Trophoblast cell (in vitro differentiated cells and primary cell): ENCODE results near the gene RBMS1.

Experiments used
- DNase-seq, 2 donors: peaks; one replicate each; pipeline ENCODE4 v3.0.0-alpha.2; 2016
- H2AFZ ChIP-seq: 2 replicates; pipeline ENCODE4 v1.6.1; 2013; ENCODE audit warnings: low read length, moderate library complexity, mild to moderate bottlenecking; ENCODE audit not compliant: insufficient read depth, poor library complexity
- H2AK5ac ChIP-seq: 2 replicates; pipeline ENCODE4 v1.6.1; 2013; ENCODE audit warnings: mild to moderate bottlenecking, low read length
- H2BK120ac ChIP-seq: 2 replicates; pipeline ENCODE4 v1.6.1; 2013; ENCODE audit warnings: low read length, mild to moderate bottlenecking, moderate library complexity; ENCODE audit not compliant: insufficient read depth, poor library complexity
- H2BK12ac ChIP-seq: 2 replicates; pipeline ENCODE4 v1.6.1; 2013; ENCODE audit warnings: mild to moderate bottlenecking, low read length, moderate library complexity
- H2BK5ac ChIP-seq: 2 replicates; pipeline ENCODE4 v1.6.1; 2013; ENCODE audit warnings: low read length, low read depth, moderate library complexity, mild to moderate bottlenecking; ENCODE audit not compliant: poor library complexity
- H3K14ac ChIP-seq: 2 replicates; pipeline ENCODE4 v1.6.1; 2013; ENCODE audit warnings: mild to moderate bottlenecking, low read length
- H3K18ac ChIP-seq: 2 replicates; pipeline ENCODE4 v1.6.1; 2013; ENCODE audit warnings: mild to moderate bottlenecking, low read length
- H3K23ac ChIP-seq: 2 replicates; pipeline ENCODE4 v1.6.1; 2013; ENCODE audit warnings: low read length
- H3K27ac ChIP-seq: 2 replicates; pipeline ENCODE4 v1.5.1; 2013; ENCODE audit warnings: low read depth, mild to moderate bottlenecking, inconsistent platforms, low read length, moderate library complexity
- H3K27me3 ChIP-seq: 2 replicates; pipeline ENCODE4 v1.6.1; 2013; ENCODE audit warnings: inconsistent platforms, mild to moderate bottlenecking, low read length, moderate library complexity; ENCODE audit not compliant: insufficient read depth
- H3K36me3 ChIP-seq, 2 experiments: 1 replicate in 1 of 2; 2 replicates in 1 of 2; pipeline ENCODE4 v1.6.1; 2013; ENCODE audit warnings: low read length in 2 of 2, mild to moderate bottlenecking in 2 of 2, moderate library complexity in 1 of 2; ENCODE audit not compliant: insufficient read depth in 2 of 2, control insufficient read depth in 1 of 2
- H3K4ac ChIP-seq: 2 replicates; pipeline ENCODE4 v1.6.1; 2013; ENCODE audit warnings: low read depth, mild to moderate bottlenecking, low read length, moderate library complexity
- H3K4me1 ChIP-seq, 2 experiments: 1 replicate in 1 of 2; 2 replicates in 1 of 2; pipeline ENCODE4 v1.6.1; 2013; ENCODE audit warnings: low read length in 2 of 2, mild to moderate bottlenecking in 2 of 2, moderate library complexity in 1 of 2; ENCODE audit not compliant: insufficient read depth in 2 of 2, control insufficient read depth in 1 of 2
- H3K4me2 ChIP-seq: 2 replicates; pipeline ENCODE4 v1.6.1; 2013; ENCODE audit warnings: inconsistent platforms, mild to moderate bottlenecking, low read length, moderate library complexity
- H3K4me3 ChIP-seq: 2 replicates; pipeline ENCODE4 v1.5.1; 2013; ENCODE audit warnings: mild to moderate bottlenecking, low read depth, low read length, inconsistent platforms
- H3K79me1 ChIP-seq: one replicate; pipeline ENCODE4 v1.6.1; 2013; ENCODE audit warnings: low read length
- H3K79me2 ChIP-seq: 2 replicates; pipeline ENCODE4 v1.6.1; 2013; ENCODE audit warnings: low read length, mild to moderate bottlenecking; ENCODE audit not compliant: control insufficient read depth, insufficient read depth, poor library complexity
- H3K9ac ChIP-seq: 2 replicates; pipeline ENCODE4 v1.6.1; 2013; ENCODE audit warnings: mild to moderate bottlenecking, low read length
- H3K9me3 ChIP-seq: 2 replicates; pipeline ENCODE4 v1.6.1; 2013; ENCODE audit warnings: low read depth, mild to moderate bottlenecking, control low read depth, inconsistent platforms, low read length; ENCODE audit not compliant: insufficient read depth
- H4K12ac ChIP-seq: 2 replicates; pipeline ENCODE4 v1.6.1; 2013; ENCODE audit warnings: low read depth, mild to moderate bottlenecking, low read length, moderate library complexity
- H4K8ac ChIP-seq: 2 replicates; pipeline ENCODE4 v1.6.1; 2013; ENCODE audit warnings: low read depth, mild to moderate bottlenecking, low read length, moderate library complexity
- H4K91ac ChIP-seq: one replicate; pipeline ENCODE4 v1.6.1; 2013; ENCODE audit warnings: low read depth, mild to moderate bottlenecking, low read length, moderate library complexity
- WGBS: extraction: QIAGEN DNeasy Blood & Tissue Kit; methylation state at CpG from one replicate; pipeline ENCODE4 v1.1.7; 2013; ENCODE audit warnings: missing lambda C conversion rate; ENCODE audit not compliant: insufficient read length, insufficient coverage; ENCODE audit errors: extremely low coverage; 5-methylcytosine and 5-hydroxymethylcytosine counted together

The RBMS1 gene

DNA sequence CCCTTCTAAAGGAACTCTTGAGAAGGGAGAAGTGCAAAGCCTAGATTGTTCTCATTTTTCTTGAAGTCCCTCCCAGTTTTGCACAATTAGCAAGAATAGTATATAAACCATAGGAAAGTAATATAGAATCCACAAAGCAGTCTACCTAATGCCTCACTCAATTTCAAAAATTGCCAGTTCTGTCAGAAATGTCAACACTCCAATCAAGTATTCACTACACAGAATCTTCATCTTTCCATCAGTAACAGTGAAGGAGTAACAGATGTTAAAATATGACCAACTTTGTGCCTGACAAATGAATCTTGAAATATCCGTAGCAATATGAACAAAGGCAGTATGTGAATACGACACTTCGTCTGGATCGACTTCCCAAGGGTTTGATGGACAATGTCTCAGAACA lies 56.3 kb downstream of the RBMS1 start:
- H3K27me3 ChIP-seq, result no peaks in the 10 kb centered on the region
- no peak overlapping the region for H3K9ac ChIP-seq

DNA sequence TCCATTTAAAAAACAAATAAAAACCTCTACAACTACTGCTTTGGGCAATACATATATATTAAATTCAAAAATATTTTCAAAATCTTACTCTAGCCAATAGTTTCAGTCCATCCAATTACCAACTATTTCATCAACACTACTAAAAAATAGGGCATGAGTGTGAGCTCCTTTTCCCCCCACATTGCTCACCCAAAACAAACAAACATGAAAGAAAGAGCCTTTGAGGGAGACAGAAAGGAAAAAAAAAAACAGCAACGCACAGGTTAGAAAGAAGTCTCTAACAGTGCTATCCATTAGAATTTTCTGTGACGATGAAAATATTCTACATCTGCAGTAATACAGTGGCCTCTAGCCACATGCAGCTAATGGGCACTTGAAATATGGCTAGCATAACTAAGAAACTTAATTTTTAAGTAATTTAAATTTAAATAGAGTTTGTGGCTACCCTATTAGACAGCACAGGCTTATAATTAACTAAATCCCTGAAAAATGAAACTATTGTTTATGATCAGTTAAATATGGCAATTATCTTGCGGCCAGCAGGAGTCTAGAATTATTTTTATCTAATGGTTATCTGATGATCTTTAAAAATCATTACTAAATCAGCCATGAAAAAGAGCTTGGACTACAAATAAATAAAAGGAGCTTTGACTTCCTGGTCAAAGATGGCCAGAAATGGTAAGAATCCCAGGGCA lies 59.2 kb downstream of the RBMS1 start:
- no peak overlapping the region for H4K12ac ChIP-seq
- H3K4me2 ChIP-seq, result no peak overlapping the region
- no peaks in the 10 kb centered on the region for H3K9me3 ChIP-seq
- H3K23ac ChIP-seq, result no peak overlapping the region
- no peaks in the 10 kb centered on the region for H3K4me1 ChIP-seq
- no peak overlapping the region for H3K9ac ChIP-seq
- H3K36me3 ChIP-seq, result peaks cover 9 to 13% of the 10 kb centered on the region in 2 experiments
- H4K91ac ChIP-seq, result no peak overlapping the region
- DNase-seq, result no peak
- H2BK5ac ChIP-seq, result no peak overlapping the region
- no peak overlapping the region for H2AK5ac ChIP-seq
- H3K79me1 ChIP-seq, result peaks cover 2% of the 10 kb centered on the region
- H4K8ac ChIP-seq, result no peak overlapping the region
- no peaks in the 10 kb centered on the region for H3K27me3 ChIP-seq
- H2BK120ac ChIP-seq, result no peak overlapping the region
- H2BK12ac ChIP-seq, result no peak overlapping the region
- no peak overlapping the region for H3K18ac ChIP-seq
- H3K4ac ChIP-seq, result peak overlapping the region; percentile 69
- H3K79me2 ChIP-seq, result no peaks in the 10 kb centered on the region
- WGBS, result no CpG with 5 or more reads among the region's 3 CpGs
- H3K14ac ChIP-seq, result no peak overlapping the region
- no peak overlapping the region for H3K27ac ChIP-seq
- no peak overlapping the region for H3K4me3 ChIP-seq
- no peak overlapping the region for H2AFZ ChIP-seq

More for the DNA sequence above, 56.3 kb downstream of the RBMS1 start:
- Histone ChIP-seq H3K18ac (no peak overlapping the region), H3K79me1 (peaks cover 2% of the 10 kb centered on the region), H3K4me2 (no peak overlapping the region), H3K4me3 (no peak overlapping the region), H2BK120ac (no peak overlapping the region), H3K23ac (no peak overlapping the region), H3K36me3 (peaks cover 7 to 14% of the 10 kb centered on the region in 2 experiments), H4K91ac (no peak overlapping the region), H2AFZ (no peak overlapping the region), H2BK5ac (no peak overlapping the region), H3K27ac (no peak overlapping the region), H4K8ac (no peak overlapping the region), H3K4me1 (no peaks in the 10 kb centered on the region), H3K79me2 (peaks cover 2% of the 10 kb centered on the region), H2AK5ac (no peak overlapping the region), H3K9me3 (no peaks in the 10 kb centered on the region), H3K14ac (no peak overlapping the region), H4K12ac (no peak overlapping the region), H3K4ac (no peak overlapping the region), H2BK12ac (no peak overlapping the region)
- no CpG with 5 or more reads among the region's 4 CpGs for WGBS
- DNase-seq, result no peak

DNA sequence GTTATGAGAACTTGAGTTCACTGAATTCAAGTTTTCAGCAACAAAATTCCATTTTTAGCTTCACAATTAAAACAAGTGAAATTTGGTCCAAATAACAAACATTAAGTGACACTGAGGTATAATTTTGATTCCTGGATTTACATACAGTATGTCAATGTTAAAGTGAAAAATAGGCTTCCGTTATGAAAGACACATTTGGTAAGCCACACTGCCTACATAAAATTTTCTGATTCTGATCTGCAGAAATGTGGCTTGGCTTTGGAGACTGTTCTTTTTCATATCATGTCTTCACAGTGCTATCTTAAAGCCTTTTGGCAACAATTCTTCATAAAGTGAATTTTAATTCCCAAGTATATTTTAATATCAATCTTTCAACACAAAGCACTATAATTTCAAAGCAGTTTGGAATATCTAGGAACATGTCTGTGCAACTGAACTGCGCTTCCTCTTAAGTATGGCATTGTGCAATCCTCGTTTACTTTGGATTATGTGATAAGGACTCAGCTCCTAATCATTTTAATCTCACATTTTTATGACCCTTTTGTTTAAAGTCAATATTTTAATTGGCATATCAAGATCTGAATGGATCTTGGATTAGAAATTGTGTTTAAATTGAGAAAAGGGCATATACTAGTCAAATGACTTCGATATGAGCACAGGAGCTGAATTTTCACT lies 60.0 kb downstream of the RBMS1 start:
- Histone ChIP-seq H4K8ac (no peak overlapping the region), H3K18ac (no peak overlapping the region), H3K14ac (no peak overlapping the region), H3K9me3 (no peaks in the 10 kb centered on the region), H3K23ac (no peak overlapping the region), H3K79me2 (no peaks in the 10 kb centered on the region), H2BK12ac (no peak overlapping the region), H3K79me1 (peaks cover 2% of the 10 kb centered on the region), H3K4ac (no peak overlapping the region), H2BK120ac (no peak overlapping the region), H3K36me3 (peaks cover 5 to 11% of the 10 kb centered on the region in 2 experiments), H3K4me2 (no peak overlapping the region), H2AK5ac (no peak overlapping the region), H3K27ac (no peak overlapping the region), H4K91ac (no peak overlapping the region), H3K4me1 (no peaks in the 10 kb centered on the region), H3K4me3 (no peak overlapping the region), H3K27me3 (no peaks in the 10 kb centered on the region), H3K9ac (no peak overlapping the region), H4K12ac (no peak overlapping the region), H2AFZ (no peak overlapping the region), H2BK5ac (no peak overlapping the region)
- WGBS, result no CpG with 5 or more reads among the region's 4 CpGs
- peak in 1 of 2 donors; percentile 43 for DNase-seq

DNA sequence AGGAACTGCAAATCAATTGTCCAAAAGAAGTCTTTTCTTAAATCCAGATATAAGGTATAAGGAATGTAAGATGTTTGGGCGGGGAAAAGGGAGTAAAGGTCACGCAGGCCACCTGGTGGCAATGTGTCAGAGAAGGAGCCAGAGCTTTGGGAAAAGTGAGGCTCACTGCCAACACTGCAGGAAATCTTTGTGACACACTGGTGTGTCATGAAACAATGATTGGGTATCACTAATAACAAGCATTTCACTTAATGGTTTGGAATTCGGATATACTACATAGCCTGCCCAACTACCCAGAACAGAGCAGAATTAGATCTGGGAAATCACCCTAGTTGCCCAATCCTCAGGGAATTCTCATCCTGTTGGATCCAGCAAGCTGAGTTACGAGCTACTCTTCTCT lies 61.0 kb downstream of the RBMS1 start:
- no CpG with 5 or more reads among the region's 4 CpGs for WGBS
- Histone ChIP-seq H3K9me3 (no peaks in the 10 kb centered on the region), H3K4ac (peak overlapping the region; percentile 89)

More for the DNA sequence above, 61.0 kb downstream of the RBMS1 start:
- no peak overlapping the region for H3K4me3 ChIP-seq
- H3K14ac ChIP-seq, result no peak overlapping the region
- no peak overlapping the region for H2BK120ac ChIP-seq
- H2BK12ac ChIP-seq, result no peak overlapping the region
- no peak overlapping the region for H2BK5ac ChIP-seq
- H4K12ac ChIP-seq, result no peak overlapping the region
- H2AK5ac ChIP-seq, result no peak overlapping the region
- H3K18ac ChIP-seq, result no peak overlapping the region
- no peak overlapping the region for H3K23ac ChIP-seq
- no peak overlapping the region for H3K9ac ChIP-seq
- H2AFZ ChIP-seq, result no peak overlapping the region
- H3K27ac ChIP-seq, result no peak overlapping the region
- H3K36me3 ChIP-seq, result peaks cover 5 to 11% of the 10 kb centered on the region in 2 experiments
- H3K79me2 ChIP-seq, result no peaks in the 10 kb centered on the region
- peaks cover 2% of the 10 kb centered on the region for H3K79me1 ChIP-seq
- no peak overlapping the region for H3K4me2 ChIP-seq
- H4K91ac ChIP-seq, result no peak overlapping the region
- no peaks in the 10 kb centered on the region for H3K4me1 ChIP-seq
- DNase-seq, result peak; percentile 27 to 51
- H3K27me3 ChIP-seq, result no peaks in the 10 kb centered on the region
- no peak overlapping the region for H4K8ac ChIP-seq
